ENCODE measurements around the gene KRT35. TPM values are rescaled to one million over a fixed set of nuclear protein-coding genes. Genes with fewer than 3 reads are reported as not detected.
"Not testable (repeated sequence)": the region's sequence is repeated elsewhere in the genome, so short reads cannot be mapped to it uniquely, and the experiment has no call there.

The KRT35 gene
- total RNA-seq, 1 experiment from 2014 or later, result not detected

GRCh38 chr17:41462705-41463104, 18.2 kb downstream of the KRT35 start:
- no peak for DNase-seq (ENCODE audit: low read depth)

- no peak for DNase-seq (ENCODE audit: low read depth)
These were observed 23.3 kb downstream of the KRT35 start for GRCh38 chr17:41457676-41458075.

- no peak for DNase-seq (ENCODE audit: low read depth)
These were observed 24.7 kb downstream of the KRT35 start for GRCh38 chr17:41456204-41456603.

GRCh38 chr17:41455236-41455635, 25.7 kb downstream of the KRT35 start:
- peak; percentile 8 for DNase-seq (ENCODE audit: low read depth)

- DNase-seq (ENCODE audit: low read depth), result no peak
These were observed 27.9 kb downstream of the KRT35 start for GRCh38 chr17:41453066-41453465.

GRCh38 chr17:41452281-41452680, 28.7 kb downstream of the KRT35 start:
- no peak for DNase-seq (ENCODE audit: low read depth)

- no peak for DNase-seq (ENCODE audit: low read depth)
These were observed 29.7 kb downstream of the KRT35 start for GRCh38 chr17:41451154-41451728.

GRCh38 chr17:41449008-41449407, 31.9 kb downstream of the KRT35 start:
- DNase-seq (ENCODE audit: low read depth), result no peak

GRCh38 chr17:41448506-41448905, 32.4 kb downstream of the KRT35 start:
- peak; percentile 12 for DNase-seq (ENCODE audit: low read depth)

GRCh38 chr17:41446806-41447205, 34.1 kb downstream of the KRT35 start:
- peak; percentile 7 for DNase-seq (ENCODE audit: low read depth)

GRCh38 chr17:41444640-41445039, 36.3 kb downstream of the KRT35 start:
- DNase-seq (ENCODE audit: low read depth), result no peak

- DNase-seq (ENCODE audit: low read depth), result no peak
These were observed 36.8 kb downstream of the KRT35 start for GRCh38 chr17:41444186-41444585.

- peak; percentile 20 for DNase-seq (ENCODE audit: low read depth)
These were observed 38.2 kb downstream of the KRT35 start for GRCh38 chr17:41442739-41443138.

- no peak for DNase-seq (ENCODE audit: low read depth)
These were observed 40.4 kb downstream of the KRT35 start, which contains the start of gene KRT38 for GRCh38 chr17:41440531-41441033. Gene KRT38, minus strand, starts transcription at chr17:41440983. Its CDS starts 62 bp downstream, at chr17:41440921.

- no peak for DNase-seq (ENCODE audit: low read depth)
These were observed 41.6 kb downstream of the KRT35 start for GRCh38 chr17:41439375-41439774.

- no peak for DNase-seq (ENCODE audit: low read depth)
These were observed 43.2 kb downstream of the KRT35 start for GRCh38 chr17:41437769-41438168.

- DNase-seq (ENCODE audit: low read depth), result no peak
These were observed 43.7 kb downstream of the KRT35 start for GRCh38 chr17:41437254-41437653.

GRCh38 chr17:41434415-41434814, 46.5 kb downstream of the KRT35 start:
- no peak for DNase-seq (ENCODE audit: low read depth)

GRCh38 chr17:41434005-41434404, 46.9 kb downstream of the KRT35 start:
- no peak for DNase-seq (ENCODE audit: low read depth)

- DNase-seq (ENCODE audit: low read depth), result no peak
These were observed 47.4 kb downstream of the KRT35 start for GRCh38 chr17:41433586-41433985.

GRCh38 chr17:41430376-41430775, 50.6 kb downstream of the KRT35 start:
- DNase-seq (ENCODE audit: low read depth), result not testable (repeated sequence)

- no peak for DNase-seq (ENCODE audit: low read depth)
These were observed 51.3 kb downstream of the KRT35 start for GRCh38 chr17:41429667-41430066.

- no peak for DNase-seq (ENCODE audit: low read depth)
These were observed 52.2 kb downstream of the KRT35 start for GRCh38 chr17:41428591-41429291.
